ENCODE results near the gene ANO9.

ANO9 gene

DNA sequence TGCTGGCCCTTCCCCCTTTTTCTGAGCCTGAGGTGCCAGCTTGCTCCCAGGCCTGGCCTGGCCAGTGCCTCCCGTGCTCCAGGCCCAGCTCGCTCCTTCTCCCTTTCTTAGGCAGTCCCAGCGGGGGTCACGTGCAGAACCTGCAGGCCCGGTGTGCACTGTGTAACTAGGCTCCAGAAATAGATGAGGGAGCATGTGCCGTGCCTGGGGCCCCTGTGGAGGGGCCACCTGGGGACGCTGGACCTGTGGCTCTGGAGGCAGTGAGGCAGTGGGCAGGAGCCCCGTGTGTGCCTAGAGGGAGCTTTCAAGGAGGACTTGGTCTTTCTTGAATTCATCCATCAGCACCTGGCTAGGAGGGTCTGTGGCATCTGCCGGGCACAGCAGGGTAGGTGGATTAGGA lies 19.8 kb upstream of the ANO9 start:
- no peak overlapping the region for H3K4me3 ChIP-seq (ENCODE audit: low read depth, low read length)
- TF ChIP-seq, protein P1, sequence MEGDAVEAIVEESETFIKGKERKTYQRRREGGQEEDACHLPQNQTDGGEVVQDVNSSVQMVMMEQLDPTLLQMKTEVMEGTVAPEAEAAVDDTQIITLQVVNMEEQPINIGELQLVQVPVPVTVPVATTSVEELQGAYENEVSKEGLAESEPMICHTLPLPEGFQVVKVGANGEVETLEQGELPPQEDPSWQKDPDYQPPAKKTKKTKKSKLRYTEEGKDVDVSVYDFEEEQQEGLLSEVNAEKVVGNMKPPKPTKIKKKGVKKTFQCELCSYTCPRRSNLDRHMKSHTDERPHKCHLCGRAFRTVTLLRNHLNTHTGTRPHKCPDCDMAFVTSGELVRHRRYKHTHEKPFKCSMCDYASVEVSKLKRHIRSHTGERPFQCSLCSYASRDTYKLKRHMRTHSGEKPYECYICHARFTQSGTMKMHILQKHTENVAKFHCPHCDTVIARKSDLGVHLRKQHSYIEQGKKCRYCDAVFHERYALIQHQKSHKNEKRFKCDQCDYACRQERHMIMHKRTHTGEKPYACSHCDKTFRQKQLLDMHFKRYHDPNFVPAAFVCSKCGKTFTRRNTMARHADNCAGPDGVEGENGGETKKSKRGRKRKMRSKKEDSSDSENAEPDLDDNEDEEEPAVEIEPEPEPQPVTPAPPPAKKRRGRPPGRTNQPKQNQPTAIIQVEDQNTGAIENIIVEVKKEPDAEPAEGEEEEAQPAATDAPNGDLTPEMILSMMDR (IDR thresholded peaks at IDR 0.05; ENCODE audit: low read depth, low read length): no peak

DNA sequence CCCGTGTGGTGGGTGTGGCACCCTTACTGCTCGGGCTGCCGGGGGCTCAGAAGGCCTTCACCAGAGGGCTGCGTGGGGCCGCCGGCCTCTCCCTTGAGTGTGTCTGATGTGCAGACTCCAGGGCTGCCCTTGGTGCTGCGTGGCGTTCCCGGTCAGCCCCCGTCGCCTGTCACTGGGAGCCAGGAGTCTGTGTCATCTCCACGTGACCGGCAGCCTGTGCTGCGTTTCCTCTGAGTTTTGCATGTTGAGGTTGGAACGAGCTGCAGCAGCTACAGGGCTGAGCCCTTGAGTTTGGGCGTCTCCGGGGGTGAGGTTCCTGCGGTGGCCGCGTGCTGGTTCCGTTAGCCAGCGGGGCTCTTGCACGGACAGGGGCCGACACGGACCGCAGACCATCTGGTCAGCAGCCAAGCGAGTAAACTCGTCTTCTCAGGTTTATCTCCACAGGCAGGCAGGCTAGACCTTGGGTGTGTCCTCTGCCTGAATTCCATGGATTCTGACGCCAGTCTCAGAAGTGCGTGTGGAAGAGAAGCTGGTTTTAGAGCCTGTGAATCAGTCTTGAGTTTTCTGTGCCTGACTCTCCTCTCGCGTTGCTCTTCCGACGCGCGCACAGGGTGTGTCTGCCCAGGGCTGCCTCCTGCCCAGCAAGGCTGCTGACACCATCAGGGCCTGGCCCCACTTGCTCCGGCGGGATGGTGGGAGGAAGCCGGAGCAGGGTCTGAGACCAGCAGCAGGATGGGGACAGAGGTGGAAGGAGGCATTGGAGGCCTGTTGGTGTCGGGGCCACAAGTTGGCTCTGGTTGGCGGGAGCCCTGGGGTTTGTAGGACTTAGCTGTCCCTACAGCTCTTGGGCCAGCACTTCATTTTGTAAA lies 18.8 kb upstream of the ANO9 start:
- TF ChIP-seq, protein P1 (IDR thresholded peaks at IDR 0.05; ENCODE audit: low read depth, low read length): no peak
- no peak overlapping the region for H3K4me3 ChIP-seq (ENCODE audit: low read depth, low read length)

DNA sequence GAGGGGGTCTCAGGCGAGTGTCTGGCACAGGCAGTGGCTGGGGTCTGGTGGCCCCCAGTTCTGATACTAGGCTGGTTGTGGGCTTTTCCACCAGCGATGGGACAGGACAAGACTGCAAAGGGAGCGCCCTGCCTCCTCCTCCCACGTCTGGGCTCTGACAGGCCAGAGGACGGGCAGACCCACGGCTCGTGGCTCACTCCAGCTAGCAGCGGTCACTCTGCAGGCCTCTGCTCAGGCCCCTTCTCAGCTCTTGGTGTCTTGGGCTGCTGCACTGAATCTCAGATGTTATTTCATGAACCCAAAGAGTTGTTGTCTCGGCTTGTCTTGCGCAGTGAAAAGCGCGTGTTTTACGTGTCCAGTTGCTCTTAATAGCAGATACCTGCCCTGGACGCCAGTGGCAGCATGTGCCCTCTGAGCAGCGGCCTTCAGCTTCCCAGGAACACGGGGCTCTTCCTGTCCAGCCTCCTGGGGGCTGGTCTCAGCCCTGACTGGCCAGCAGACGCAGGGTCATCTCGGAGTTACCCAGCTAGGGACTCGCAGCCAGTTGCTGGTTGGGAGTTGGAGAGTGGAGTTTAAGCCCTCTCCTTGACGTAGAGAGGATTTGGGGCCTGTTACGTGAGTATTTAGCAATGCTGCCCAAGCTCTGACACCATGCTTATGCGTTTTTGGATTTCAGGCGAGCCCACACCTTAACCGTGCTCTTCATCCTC lies 17.9 kb upstream of the ANO9 start:
- TF ChIP-seq, protein P1 (IDR thresholded peaks at IDR 0.05; ENCODE audit: low read depth, low read length): no peak

DNA sequence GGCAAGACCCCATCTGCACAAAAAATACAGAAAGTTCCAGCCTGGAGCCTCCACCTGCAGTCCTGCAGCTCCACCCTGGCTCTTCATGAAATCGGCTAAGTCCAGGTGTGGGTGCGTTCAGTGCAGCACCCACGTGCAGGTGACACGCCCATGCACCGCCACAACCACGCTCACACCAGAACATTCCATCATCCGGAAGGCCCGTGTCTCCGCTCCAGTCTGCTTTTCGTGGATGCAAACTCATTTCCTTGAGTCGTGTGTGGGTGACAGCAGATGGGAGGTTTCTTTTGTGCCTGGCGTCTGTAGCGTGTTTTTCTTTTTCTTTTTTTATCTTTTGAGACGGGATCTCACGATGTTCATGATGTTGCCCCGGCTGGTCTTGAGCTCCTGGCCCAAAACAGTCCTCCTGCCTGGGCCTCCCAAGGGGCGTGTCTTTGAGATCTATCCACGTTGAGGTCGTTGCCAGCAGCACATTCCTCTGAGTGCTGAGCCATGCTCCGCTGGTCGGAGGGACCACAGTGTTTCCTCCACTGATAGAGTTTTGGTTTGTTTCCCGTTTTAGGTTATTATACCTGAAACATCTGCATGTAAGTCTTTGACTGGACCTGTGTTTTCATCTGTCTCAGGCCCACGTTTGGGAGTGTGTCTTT lies 15.4 kb upstream of the ANO9 start:
- TF ChIP-seq, protein P1 (IDR thresholded peaks at IDR 0.05; ENCODE audit: low read depth, low read length): no peak
- H3K4me3 ChIP-seq (ENCODE audit: low read depth, low read length): no peak overlapping the region

More for the DNA sequence above, 17.9 kb upstream of the ANO9 start:
- no peak overlapping the region for H3K4me3 ChIP-seq (ENCODE audit: low read depth, low read length)

DNA sequence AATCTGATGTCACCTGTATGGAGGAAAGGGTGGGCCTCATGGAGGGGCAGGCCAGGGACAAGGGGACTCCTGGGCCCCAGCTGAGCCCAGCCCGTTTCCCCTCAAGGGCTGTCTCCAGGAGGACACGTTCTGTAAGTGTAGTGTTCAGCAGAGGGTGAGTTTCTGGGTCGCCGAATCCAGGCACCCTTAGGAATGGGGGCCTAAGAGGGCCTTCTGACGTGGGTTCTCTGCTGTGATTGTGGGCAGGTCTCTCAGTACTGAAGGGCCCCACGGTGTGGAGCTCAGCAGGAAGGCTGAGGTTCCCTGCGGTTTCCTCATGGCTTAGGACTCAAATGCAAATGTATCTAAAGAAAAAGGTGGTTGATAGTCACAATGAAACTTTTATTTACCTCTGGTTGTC lies 14.7 kb upstream of the ANO9 start:
- H3K4me3 ChIP-seq (ENCODE audit: low read depth, low read length): no peak overlapping the region
- TF ChIP-seq, protein P1 (IDR thresholded peaks at IDR 0.05; ENCODE audit: low read depth, low read length): no peak

DNA sequence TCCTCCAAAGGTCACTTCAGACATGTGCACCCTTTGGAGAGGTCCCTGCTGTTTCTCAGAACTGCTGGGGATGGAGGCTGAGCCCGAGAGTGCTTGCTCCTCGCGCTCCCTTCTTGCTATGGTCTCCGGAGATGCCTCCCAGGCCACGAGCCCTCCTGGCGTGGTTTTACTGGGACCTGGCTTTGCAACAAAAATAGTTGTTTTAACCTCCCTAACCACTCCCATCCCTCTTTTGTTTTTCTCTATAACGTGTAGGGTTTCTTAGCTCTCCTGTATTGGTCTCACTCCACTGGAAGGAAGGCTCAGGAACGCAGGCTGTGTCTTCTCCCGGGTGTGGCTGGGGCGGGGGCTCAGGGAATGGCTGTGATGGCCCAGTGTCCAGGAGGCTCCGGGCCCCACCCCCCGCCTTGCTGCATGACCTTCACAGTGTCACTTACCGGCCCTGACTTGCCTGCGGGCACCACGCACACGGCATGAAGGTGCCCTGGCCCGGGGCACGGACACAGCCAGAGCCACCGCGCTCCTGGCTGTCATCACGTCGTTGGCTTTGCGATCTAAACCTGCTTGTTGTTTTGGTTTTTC lies 13.8 kb upstream of the ANO9 start:
- H3K4me3 ChIP-seq (ENCODE audit: low read depth, low read length): no peak overlapping the region
- TF ChIP-seq, protein P1 (IDR thresholded peaks at IDR 0.05; ENCODE audit: low read depth, low read length): no peak

Measured in WI38 (cell line).